Upper lobe of left lung (tissue), 4 donors: ENCODE data around the gene MATN4.

Experiments
- CTCF ChIP-seq, 6 experiments: fragments of 450-650 bp in 4 of 6; fragments of 200-600 bp in 2 of 6; sonication (generic) in 2 of 6; IDR thresholded peaks; one replicate each; pipeline ENCODE4 v1.5.1; 2016 to 2019; ENCODE audit warnings: antibody characterized with exemption in 6 of 6
- EP300 ChIP-seq, 4 donors: sonication (generic); formaldehyde crosslinking; IDR thresholded peaks; one replicate each; pipeline ENCODE4 v1.5.1; 2017; ENCODE audit warnings: antibody characterized with exemption in 4 of 4, control low read depth in 2 of 4
- POLR2A ChIP-seq, 4 donors: fragments of 450-650 bp; IDR thresholded peaks; one replicate each; pipeline ENCODE4 v1.5.1; 2016 to 2017; ENCODE audit warnings: antibody characterized with exemption in 4 of 4, mild to moderate bottlenecking in 2 of 4

GRCh38 chr20:45282700-45283550 lies 25.2 kb downstream of the MATN4 start:
- TF ChIP-seq CTCF (IDR thresholded peaks at IDR 0.05) (no peak), POLR2A (IDR thresholded peaks at IDR 0.05) (no peak), EP300 (IDR thresholded peaks at IDR 0.05) (no peak)
